ENCODE results near the gene RBFOX2. TPM values are rescaled to one million over a fixed set of nuclear protein-coding genes. Genes with fewer than 3 reads are reported as not detected.

The RBFOX2 gene
- total and polyA plus RNA-seq, 2 experiments from 2014 or later = 88.8 to 131 TPM

- TF ChIP-seq ZNF462 (CRISPR knock-in tag; IDR thresholded peaks at IDR 0.05) (no peak), EZH2 (IDR thresholded peaks at IDR 0.05; ENCODE audit: low read depth, unreplicated experiment) (no peak), POLR2AphosphoS5 (IDR thresholded peaks at IDR 0.05; ENCODE audit: low read depth) (no peak), STAT1 (IDR thresholded peaks at IDR 0.05; ENCODE audit: unreplicated experiment) (no peak), REST (IDR thresholded peaks at IDR 0.05; ENCODE audit: unreplicated experiment) (no peak)
Measured at GRCh38 chr22:35870517-35871293, 157.9 kb downstream of the RBFOX2 start (continued).

Data from GM23338 (cell line).